ENCODE data around the gene CDKN2C.

DNA sequence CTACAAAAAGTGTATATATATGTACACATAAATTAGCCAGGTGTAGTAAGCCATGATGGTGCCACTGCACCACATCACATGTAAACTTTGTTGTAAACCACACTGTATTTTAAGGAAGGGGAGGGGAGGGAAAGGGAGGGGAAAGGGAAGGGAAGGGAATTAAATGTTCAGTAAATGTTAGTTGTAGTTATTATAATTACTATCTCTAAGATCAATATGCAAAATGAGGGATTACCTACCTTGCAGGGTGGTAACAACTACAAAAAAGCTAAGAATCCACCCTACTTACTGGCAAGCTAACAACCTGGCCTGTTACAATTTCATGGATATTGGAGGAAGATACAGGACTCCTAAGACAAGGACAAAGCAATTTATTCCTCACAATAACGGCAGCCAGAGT is 27.7 kb upstream of the CDKN2C start:
- TF ChIP-seq ZNF384 (IDR thresholded peaks at IDR 0.05; ENCODE audit: borderline replicate concordance, low read depth, low read length) (no peak), POLR2A (IDR thresholded peaks at IDR 0.05; ENCODE audit: low read depth, low read length) (no peak), RELA (IDR thresholded peaks at IDR 0.05; ENCODE audit: borderline replicate concordance, partially characterized antibody) (no peak), GABPA (IDR thresholded peaks at IDR 0.05; ENCODE audit: low read depth) (no peak), RAD21 (IDR thresholded peaks at IDR 0.05; ENCODE audit: insufficient read depth, low read depth, low read length) (no peak)
- TF ChIP-seq, protein P1, sequence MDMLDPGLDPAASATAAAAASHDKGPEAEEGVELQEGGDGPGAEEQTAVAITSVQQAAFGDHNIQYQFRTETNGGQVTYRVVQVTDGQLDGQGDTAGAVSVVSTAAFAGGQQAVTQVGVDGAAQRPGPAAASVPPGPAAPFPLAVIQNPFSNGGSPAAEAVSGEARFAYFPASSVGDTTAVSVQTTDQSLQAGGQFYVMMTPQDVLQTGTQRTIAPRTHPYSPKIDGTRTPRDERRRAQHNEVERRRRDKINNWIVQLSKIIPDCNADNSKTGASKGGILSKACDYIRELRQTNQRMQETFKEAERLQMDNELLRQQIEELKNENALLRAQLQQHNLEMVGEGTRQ (IDR thresholded peaks at IDR 0.05; ENCODE audit: borderline replicate concordance, low read depth, low read length), result no peak
